IPS-18c (cell line): ENCODE measurements around the gene ATP8B3.

Experiments
- H3K4me3 ChIP-seq: 2 replicates; pipeline ENCODE4 v1.7.0; 2013; ENCODE audit warnings: low read depth, mild to moderate bottlenecking, low read length, moderate library complexity; ENCODE audit not compliant: insufficient read depth
- H3K9me3 ChIP-seq: one replicate; pipeline ENCODE4 v1.6.1; 2013; ENCODE audit warnings: mild to moderate bottlenecking, low read length, moderate library complexity; ENCODE audit not compliant: control insufficient read depth, insufficient read depth

ATP8B3 gene

GRCh38 chr19:1826557-1827521 is 14.8 kb upstream of the ATP8B3 start:
- Histone ChIP-seq H3K9me3 (no peaks in the 10 kb centered on the region), H3K4me3 (no peak overlapping the region)

GRCh38 chr19:1825909-1826556 is 14.0 kb upstream of the ATP8B3 start:
- H3K9me3 ChIP-seq = no peaks in the 10 kb centered on the region
- H3K4me3 ChIP-seq = no peak overlapping the region

- H3K4me3 ChIP-seq = no peak overlapping the region
- no peaks in the 10 kb centered on the region for H3K9me3 ChIP-seq
These were observed 12.2 kb upstream of the ATP8B3 start for GRCh38 chr19:1824252-1824622.

- Histone ChIP-seq H3K4me3 (no peak overlapping the region), H3K9me3 (no peaks in the 10 kb centered on the region)
These were observed 11.6 kb upstream of the ATP8B3 start for GRCh38 chr19:1823539-1824251.

- H3K9me3 ChIP-seq = no peaks in the 10 kb centered on the region
- H3K4me3 ChIP-seq = no peak overlapping the region
These were observed 10.9 kb upstream of the ATP8B3 start for GRCh38 chr19:1823020-1823419.

- Histone ChIP-seq H3K9me3 (no peaks in the 10 kb centered on the region), H3K4me3 (no peak overlapping the region)
These were observed 10.1 kb upstream of the ATP8B3 start for GRCh38 chr19:1822210-1822609.

- H3K9me3 ChIP-seq = no peaks in the 10 kb centered on the region
- H3K4me3 ChIP-seq = no peak overlapping the region
These were observed 7.5 kb upstream of the ATP8B3 start for GRCh38 chr19:1819341-1820255.

GRCh38 chr19:1818549-1819195 is 6.6 kb upstream of the ATP8B3 start:
- H3K9me3 ChIP-seq = no peaks in the 10 kb centered on the region
- no peak overlapping the region for H3K4me3 ChIP-seq

- Histone ChIP-seq H3K4me3 (no peak overlapping the region), H3K9me3 (no peaks in the 10 kb centered on the region)
These were observed 5.6 kb upstream of the ATP8B3 start for GRCh38 chr19:1817553-1818179.

- no peaks in the 10 kb centered on the region for H3K9me3 ChIP-seq
These were observed 4.6 kb upstream of the ATP8B3 start for GRCh38 chr19:1816530-1817298.

GRCh38 chr19:1815605-1816529 is 3.8 kb upstream of the ATP8B3 start:
- no peaks in the 10 kb centered on the region for H3K9me3 ChIP-seq
- H3K4me3 ChIP-seq = no peak overlapping the region

More at GRCh38 chr19:1816530-1817298, 4.6 kb upstream of the ATP8B3 start:
- no peak overlapping the region for H3K4me3 ChIP-seq

GRCh38 chr19:1814833-1815604 is 2.9 kb upstream of the ATP8B3 start:
- no peak overlapping the region for H3K4me3 ChIP-seq
- no peaks in the 10 kb centered on the region for H3K9me3 ChIP-seq

GRCh38 chr19:1814391-1814790 is 2.3 kb upstream of the ATP8B3 start:
- Histone ChIP-seq H3K9me3 (no peaks in the 10 kb centered on the region), H3K4me3 (no peak overlapping the region)
